ENCODE measurements around the gene SLC35E2B. TPM values are rescaled to one million over a fixed set of nuclear protein-coding genes. Genes with fewer than 3 reads are reported as not detected.
"Not testable (repeated sequence)": the region's sequence is repeated elsewhere in the genome, so short reads cannot be mapped to it uniquely, and the experiment has no call there.

Gene SLC35E2B
- total RNA-seq, 1 experiment from 2014 or later, result 18.1 TPM

DNA sequence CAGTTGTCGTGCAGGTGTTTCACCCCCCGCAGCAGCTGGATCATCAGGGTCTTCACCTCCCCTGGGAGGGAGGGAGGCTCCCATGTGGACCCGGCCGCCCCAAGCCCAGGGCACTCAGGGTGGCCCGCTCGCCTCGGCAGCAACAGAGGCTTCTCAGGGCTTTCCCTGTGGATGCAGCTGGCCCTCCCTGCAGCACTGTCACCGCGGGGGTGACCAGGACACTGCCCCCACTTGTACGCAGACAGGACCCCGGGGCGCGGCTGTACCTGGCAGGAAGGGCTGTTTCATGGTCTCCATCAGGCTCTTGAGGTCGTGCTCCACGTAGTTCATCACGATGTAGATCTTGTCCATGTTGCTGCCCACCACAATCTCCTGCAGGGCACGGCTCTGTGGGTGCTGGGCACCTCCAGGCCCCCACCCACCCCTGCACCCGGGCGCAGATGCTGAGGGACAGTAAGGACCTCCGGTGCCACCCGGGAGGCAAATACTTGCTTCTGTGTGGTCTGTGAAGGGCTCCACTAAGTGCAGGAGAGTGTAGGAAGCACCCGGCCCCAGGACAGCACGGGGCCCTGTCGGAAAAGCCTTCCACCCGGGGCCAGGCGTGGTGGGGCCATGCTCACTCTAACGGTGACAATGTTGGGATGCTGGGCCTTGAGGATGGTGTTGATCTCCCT, 11.8 kb upstream of the SLC35E2B start:
- DNase-seq (ENCODE audit: low read depth), result not testable (repeated sequence)

DNA sequence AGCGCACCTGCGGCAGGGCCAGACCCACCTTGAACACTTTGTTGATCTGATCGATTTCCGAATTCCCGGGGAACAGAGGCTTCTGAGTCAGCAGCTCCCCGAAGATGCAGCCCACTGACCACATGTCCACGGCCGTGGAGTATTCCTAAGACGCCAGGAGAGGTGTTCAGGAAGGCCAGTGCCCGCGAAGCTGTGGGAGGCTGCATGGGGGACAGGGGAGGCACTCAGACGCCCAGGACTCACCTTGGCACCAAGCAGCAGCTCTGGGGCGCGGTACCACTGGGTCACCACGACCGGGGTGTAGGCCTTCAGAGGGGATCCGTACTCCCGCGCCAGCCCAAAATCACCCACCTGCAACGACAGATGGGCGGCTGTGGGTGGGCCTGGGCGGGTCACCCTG, 11.2 kb upstream of the SLC35E2B start:
- no peak for DNase-seq (ENCODE audit: low read depth)

DNA sequence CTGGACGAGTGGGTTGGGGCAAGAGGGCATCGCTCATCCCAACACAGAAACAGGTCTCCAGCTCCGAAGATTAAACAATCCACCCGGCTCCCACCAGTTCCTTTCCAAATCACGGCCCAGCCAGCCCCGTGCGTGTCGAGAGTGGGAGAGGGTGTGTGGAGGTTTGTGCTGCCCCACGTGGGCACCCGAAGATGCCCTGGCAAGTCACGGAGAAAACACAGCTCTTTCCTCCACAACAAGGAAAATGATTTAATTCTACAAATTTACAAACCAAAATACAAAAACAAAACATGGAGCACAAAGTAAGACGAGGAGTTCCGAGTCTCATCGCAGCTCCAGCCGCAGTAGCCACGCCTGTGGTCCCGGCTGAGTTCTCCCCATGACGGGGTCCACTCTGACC, 9.9 kb upstream of the SLC35E2B start:
- DNase-seq (ENCODE audit: low read depth), result not testable (repeated sequence)

DNA sequence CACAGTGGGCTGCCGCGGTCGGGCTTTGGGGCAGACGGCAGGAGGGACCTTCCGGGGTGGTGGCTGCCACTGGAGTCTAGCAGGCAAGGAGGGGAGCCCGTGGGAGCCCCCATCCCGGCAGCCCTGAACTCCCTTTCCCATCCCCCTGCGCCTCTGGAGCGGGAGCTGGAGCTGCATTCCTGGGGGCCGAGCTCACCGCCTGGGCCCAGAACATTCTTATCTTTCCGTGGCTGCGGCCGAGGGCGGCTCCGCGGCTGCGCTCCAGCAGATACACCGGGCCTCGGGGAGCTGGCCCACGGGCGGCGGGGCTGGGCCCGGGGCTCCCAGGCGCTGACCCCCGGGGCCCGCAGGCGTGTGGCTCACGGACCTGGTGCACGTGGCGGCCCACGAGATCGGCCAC, 8.0 kb upstream of the SLC35E2B start:
- DNase-seq (ENCODE audit: low read depth), result not testable (repeated sequence)

DNA sequence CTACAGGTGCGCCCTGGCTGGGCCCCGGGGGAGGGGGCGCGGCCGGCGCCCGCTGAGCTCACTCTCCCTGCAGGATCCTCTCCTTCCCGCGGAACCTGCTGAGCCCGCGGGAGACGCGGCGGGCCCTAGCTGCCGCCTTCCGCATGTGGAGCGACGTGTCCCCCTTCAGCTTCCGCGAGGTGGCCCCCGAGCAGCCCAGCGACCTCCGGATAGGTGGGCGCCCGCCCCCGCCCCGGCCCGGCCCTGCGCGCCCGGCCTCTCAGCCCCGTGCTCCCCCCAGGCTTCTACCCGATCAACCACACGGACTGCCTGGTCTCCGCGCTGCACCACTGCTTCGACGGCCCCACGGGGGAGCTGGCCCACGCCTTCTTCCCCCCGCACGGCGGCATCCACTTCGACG, 7.5 kb upstream of the SLC35E2B start:
- DNase-seq (ENCODE audit: low read depth), result not testable (repeated sequence)

DNA sequence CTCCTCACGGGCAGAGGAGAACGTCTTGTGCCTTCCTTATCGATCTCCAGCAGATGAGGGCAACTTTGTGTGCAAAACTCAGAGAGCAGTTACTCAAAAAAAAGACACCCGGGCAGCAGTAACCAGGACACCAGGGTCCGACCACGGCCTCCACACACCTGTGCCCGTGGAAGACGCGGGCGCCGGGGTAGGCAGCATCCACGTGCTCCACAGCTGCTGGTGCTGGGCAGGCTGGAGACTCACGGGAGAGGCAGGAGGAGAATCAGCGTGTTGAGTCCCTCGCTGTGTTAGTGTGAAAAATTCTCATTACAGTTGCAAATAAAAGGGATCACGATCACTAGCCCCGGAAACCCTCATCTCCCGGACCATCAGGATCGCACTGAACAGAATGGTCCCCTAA, 6.5 kb upstream of the SLC35E2B start:
- DNase-seq (ENCODE audit: low read depth), result not testable (repeated sequence)

DNA sequence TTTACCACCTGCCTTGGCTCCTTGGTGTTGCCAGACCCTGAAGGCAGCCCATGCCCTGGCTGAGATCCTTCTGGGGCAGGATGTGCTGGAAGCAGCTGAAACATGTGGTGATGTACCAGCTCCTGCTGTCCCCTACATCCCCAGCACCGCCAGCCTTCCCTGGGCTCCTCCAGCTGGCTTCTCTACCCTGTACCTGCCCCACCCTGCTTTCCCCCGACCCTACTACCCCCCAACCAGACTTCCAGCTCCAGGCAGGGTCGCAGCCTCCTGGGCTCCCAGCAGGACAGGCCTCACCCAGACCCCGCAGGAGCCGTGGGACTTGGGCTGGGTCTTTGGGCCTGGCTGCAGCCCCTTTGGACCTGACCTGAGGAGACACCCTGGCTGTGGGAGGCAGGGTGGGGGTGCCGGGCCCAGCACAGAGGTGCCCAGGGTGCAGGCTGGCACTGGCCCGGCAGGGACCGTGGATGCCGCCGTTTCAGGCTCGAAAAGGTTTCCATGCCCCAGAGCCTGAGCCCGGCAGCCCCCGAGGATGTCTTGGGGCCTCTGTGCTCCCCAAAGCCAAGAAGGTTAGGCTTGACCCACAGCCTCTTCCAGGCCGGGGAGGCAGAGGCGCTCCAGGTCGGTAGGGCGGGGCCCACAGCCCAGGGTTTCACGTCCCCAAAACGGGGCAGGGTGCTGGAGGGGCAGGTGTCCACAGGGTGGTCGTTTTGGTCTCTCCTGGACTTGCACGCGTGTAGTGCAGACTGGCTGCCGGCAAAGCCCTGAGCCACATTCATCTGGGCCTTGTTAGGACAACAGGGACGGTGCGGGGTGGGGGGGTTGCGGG, 5.0 kb upstream of the SLC35E2B start:
- DNase-seq (ENCODE audit: low read depth), result not testable (repeated sequence)

DNA sequence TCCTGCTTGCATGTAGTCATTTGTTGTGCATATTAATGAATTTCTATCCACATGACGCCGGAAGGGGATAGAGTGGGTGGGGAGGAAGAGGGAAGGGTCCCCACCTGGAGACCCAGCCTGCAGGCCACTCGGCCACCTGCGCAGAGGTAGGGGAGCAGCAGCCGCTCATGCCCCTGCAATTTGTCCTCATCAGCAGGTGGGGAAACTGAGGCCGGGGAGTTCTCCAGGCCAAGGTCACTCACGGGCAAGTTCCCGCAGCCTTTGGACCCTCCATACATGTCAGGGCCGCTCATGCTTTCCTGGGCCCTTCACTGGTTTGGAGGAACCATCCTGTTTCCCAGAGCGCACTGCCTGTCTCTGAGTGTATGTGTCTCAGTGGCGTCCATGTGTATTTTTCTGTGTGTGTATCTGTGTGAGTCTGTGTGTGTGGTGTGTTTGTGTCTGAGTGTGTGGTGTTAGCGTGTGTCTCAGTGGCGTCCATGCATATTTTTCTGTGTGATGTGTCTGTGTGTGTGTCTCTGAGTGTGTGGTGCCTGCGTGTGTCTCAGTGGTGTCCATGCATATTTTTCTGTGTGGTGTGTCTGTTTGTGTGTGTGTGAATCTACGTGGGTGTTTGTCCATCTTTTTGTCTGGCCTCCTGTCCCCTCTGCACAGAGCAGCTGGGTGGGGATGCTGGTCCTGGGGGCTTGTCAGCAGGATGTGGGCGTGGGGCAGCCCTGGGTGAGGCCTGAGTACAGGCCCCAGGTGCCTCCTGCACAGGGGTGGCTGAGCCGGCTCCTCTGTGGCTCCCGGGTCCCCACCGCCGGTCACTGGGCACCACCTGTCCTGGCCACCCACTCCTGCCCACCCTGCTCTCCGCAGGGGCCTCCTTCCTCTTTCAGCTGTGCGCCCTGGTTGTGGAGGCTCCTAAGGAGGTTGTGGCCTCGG, 4.1 kb upstream of the SLC35E2B start:
- DNase-seq (ENCODE audit: low read depth), result not testable (repeated sequence)

DNA sequence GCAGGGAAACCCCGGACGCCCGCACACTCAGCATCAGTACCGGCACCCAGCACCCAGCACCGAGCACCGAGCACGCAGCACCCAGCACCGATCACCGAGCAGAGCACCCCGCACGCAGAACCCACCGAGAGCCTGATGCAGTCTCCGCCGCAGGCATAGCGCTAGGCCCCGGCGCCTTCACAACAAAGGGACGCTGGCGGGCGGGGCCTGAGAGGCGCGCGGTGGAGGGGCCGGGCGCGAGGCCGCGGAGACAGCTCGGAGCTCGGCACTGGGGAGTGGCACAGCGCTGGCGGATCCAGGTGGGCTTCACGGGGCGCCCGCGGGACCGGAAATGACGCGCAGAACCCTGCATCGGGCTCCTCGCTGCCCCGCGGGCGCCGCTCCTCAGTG, 276 bp downstream of the SLC35E2B start:
- DNase-seq (ENCODE audit: low read depth), result peak; percentile 68

DNA sequence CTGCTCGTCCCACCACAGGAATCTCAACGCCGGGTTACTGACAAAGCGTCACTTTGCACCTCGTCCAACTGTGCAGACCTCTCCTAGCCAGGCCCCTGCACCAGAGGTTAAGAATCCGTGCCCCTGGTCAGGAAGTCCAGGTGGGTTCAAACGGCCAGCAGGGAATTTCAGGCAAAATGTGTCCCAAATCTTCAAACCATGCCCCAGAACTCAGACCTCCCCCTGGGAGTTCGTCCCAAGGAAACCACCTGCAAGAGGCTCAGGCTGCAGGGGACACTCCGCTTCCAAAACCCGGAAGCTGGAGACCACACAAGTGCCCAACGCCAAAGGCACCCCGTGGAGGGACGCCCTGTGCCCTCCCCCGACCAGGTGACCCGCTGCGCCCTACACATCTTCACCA, 1.2 kb downstream of the SLC35E2B start:
- not testable (repeated sequence) for DNase-seq (ENCODE audit: low read depth)

DNA sequence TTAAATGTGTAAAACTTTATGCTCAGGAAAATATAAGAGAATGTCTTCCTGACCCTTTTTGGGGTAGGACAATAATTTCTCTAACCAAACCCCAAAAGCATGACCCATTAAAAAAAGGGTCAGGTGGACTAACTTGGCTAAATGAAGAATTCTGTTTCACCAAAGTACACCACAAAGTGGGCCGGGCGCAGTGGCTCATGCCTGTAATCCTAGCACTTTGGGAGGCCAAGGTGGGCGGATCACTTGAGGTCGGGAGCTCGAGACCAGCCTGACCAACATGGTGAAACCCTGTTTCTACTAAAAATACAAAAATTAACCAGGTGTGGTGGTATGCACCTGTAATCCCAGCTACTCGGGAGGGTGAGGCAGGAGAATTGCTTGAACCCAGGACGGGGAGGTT, 3.1 kb downstream of the SLC35E2B start:
- not testable (repeated sequence) for DNase-seq (ENCODE audit: low read depth)

DNA sequence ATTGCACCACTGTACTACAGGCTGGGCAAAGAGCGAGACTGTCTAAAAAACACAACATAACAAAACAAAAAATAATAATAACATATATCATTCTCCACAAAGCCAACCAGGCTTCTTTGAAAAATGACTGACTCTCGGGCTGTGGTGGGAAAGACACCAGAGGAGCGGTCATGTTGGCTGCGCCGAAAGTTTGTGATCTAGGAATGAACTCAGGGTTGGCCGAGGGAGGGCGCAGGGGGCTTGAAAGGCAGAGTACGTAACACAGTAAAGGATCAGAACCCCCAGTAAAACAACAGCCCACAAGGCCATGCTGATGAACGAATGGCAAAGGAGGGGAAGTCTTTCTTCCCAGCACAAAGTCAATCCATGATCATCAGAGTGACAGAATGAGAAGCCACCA, 4.7 kb downstream of the SLC35E2B start:
- DNase-seq (ENCODE audit: low read depth), result no peak

DNA sequence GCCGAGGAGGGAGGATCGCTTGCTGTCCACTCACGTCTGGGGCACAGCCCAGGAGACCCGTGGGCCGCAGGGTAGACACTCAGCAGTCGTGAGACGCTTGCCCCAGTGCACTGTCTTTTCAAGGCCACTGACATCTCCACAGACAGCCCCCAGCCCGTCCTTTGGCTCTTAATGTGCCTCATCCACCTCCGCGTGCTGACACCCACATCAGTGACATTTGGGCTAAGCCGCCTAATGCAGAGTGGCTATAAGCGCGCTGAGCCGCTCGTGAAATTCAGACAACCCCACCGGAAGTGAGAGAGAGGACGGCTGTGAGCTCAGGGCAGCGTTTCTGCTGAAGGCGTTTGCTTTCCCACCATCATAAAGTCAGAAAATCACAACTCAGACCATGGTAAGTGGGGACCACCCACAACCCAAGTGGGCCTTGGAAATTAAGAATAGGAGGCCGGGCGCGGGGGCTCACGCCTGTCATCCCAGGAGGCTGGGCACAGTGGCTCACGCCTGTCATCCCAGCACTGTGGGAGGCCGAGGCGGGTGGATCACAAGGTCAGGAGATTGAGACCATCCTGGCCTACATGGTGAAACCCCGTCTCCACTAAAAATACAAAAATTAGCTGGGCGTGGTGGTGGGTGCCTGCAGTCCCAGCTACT, 8.4 kb downstream of the SLC35E2B start:
- no peak for DNase-seq (ENCODE audit: low read depth)

DNA sequence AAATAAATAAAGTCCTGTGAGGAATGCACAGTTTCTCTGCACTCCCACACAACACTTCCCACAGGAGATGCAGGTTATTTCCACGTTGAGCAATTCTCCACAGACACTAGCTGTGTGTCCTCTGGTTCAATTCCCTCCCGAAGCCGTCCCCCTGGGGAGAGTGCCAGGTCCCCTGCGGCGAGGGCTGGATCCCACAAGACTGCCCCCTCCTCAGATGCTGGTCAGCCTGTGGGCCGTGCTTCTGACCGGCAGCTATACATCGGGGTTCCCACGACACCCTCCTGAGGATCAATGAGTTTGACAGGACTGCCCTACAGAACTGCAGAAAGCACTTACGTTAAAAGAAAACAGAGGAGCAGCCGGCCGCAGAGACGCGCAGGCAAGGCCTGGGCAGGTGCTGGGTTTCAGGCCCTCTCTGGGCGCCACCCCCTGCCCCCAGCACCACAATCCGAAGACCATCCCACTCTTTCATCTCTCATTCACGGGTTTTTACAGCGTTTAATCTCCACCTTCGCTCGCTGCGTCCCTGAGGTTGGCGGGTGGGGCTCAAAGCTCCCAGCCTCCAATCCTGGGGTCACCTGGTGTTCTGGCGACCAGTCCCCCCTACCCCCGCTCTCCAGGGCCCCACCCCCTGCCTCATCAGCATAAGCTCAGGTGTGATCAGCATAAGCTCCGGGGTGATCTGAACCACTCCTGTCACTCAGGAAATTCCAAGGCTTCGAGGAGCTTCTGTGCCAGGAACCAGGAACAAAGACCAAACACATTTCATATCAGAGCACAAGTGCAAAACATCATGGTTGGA, 9.3 kb downstream of the SLC35E2B start:
- no peak for DNase-seq (ENCODE audit: low read depth)

DNA sequence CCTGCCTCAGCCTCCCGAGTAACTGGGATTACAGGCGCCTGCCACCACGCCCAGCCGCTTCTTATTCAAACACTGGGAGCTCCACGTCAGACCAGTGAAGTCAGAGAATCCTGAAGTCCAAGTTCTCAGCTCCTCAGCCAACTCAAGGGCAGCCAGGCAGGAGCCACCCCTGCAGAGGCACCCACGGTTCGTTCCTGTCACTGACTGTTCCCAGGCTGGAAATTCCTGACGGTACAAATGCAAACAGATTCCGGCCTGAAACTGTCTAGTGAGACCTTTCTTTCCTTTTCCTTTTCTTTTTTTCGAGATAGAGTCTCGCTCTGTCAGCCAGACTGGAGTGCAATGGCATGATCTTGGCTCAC, 11.7 kb downstream of the SLC35E2B start:
- no peak for DNase-seq (ENCODE audit: low read depth)

DNA sequence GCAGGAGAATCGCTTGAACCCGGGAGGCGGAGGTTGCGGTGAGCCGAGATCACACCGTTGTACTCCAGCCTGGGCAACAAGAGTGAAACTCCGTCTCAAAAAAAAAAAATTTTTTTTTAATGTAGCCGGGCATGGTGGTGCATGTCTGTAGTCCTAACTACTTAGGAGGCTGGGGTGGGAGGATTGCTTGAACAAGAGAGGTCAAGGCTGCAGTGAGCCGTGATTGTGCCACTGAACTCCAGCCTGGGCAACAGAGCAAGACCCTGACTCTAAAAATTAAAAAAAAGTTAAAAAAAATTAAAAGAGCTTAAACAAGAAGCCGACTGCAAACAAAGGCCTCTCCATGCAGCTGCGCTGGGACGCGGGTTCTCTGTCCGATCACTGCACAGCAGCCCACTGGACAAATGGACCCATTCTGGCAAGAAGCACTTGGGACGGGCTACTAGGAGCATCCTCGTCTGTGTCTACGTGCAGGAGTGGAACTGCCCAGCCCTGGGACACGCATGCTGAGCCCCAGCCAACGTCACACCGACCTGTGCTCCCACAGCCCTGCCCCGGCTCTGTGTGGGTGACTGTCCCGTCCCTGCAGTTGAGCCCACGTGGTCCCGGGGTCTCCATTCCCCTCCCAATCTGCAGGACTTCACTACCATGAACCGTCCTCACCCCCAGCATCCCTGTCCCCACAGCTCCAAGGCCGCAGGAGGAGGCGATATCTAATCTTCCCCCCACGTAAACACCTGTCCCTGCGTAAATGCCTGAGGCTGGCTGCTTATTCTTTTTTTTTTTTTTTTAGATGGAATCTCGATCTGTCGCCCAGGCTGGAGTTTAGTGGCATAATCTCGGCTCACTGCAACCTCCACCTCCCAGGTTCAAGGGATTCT, 12.3 kb downstream of the SLC35E2B start:
- no peak for DNase-seq (ENCODE audit: low read depth)

DNA sequence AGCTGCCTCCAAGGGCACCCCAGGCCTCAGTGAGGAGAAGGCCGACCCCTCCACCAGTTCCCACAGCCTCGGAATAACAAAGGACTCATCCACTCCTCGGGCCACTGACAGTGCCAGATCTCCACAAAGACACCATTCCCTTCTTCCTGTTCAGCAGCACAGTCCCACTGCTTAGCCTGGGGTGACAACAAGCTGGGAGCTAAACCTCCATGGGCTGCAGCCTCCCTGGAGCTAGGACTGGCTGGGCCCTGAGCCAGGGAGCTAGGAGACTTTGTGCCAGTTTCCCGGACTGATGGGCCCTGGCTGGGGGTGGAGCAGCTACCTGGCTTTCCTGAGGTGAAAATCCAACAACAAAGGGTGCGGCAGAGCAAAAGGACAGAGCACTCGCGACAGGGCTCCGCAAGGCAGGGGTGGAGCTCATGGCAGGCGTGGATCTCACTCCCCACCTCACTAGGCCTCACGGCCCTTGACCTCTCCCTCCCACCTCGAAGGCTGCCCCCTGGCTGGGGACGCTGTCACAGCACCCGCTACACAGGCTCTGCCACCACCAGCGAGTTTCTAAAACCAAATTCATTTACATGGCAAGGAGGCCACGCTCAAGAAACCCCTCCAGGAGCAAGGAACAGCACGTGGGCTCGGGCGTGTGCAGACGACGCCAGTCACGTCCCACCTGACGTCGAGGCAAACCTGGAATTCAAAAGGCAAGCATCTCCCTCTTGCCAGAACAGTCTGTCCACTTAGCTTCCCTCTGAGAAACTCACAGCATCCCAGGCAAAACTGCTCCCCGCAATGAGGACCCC, 13.8 kb downstream of the SLC35E2B start:
- DNase-seq (ENCODE audit: low read depth), result no peak

DNA sequence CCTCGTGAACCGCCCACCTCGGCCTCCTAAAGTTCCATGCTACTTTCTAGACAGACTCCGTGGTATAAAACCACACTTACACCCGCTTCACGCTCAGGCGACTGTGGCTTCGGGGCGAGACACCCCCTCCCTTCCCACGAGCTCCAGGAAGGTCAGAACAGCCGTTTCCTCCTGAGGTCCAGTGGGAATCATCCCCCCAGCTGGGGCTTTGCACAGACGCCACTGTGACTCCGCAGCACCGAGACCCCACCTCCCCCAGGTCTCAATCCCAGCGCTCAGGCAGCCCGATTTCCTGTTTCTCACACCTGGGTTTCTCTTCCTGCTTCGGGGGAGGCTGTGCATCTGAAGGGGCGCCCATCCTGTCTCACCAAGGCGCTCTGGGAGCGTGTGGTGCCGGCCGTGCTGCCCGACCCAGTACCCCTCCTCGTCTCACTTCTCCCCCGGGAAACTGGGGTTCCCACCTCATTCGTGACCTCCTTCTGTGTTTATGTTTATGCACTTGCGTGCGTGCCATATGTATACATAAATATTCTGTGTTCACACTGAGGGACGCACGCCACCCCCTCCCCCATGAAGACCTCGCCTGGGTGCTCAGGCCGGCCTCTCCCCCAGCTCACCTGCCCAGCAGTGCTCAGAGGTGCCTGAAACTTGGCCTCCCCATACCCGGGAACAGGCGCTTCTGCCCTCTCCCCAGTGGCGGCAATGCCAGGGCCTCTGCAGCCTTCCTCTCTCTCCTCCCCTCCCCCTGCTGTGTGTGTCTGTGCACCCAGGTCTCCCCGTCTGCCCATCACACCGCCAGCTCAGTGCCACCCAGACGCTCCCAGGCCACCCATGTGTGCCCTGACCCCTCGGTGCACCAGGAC, 14.6 kb downstream of the SLC35E2B start:
- DNase-seq (ENCODE audit: low read depth), result no peak

Data from HT1080 (cell line).